ENCODE results near the gene SELENOO. TPM values are rescaled to one million over a fixed set of nuclear protein-coding genes. Genes with fewer than 3 reads are reported as not detected.

Gene SELENOO
- total and polyA plus RNA-seq, 4 donors = 11.6 to 105 (median 17.9) TPM

GRCh38 chr22:50182176-50183081, 18.4 kb upstream of the SELENOO start:
- H3K4me1 ChIP-seq (ENCODE audit: control insufficient read depth in 1 of 2, insufficient read depth in 2 of 2, low read length in 2 of 2) = no peaks in the 10 kb centered on the region
- WGBS, 2 donors = 68 to 70% methylated on average over 31 of the region's 31 CpGs
- DNase-seq = peak in 1 of 2 donors; percentile 53
- intact Hi-C loops (cut with DNase I) = no loop called here
- H3K4me3 ChIP-seq (ENCODE audit: low read length in 2 of 2) = no peak overlapping the region
- no peak overlapping the region for H3K27ac ChIP-seq (ENCODE audit: low read depth in 1 of 2, low read length in 2 of 2)
- no peaks in the 10 kb centered on the region for H3K27me3 ChIP-seq (ENCODE audit: control insufficient read depth in 1 of 2, insufficient read depth in 2 of 2, low read length in 1 of 2)
- no peak for ATAC-seq (ENCODE audit: low FRiP score)
- no peaks in the 10 kb centered on the region for H3K36me3 ChIP-seq (ENCODE audit: control insufficient read depth in 1 of 2, insufficient read depth in 2 of 2, low read length in 1 of 2)
- no peaks in the 10 kb centered on the region for H3K9me3 ChIP-seq (ENCODE audit: control insufficient read depth, low read length)

DNA sequence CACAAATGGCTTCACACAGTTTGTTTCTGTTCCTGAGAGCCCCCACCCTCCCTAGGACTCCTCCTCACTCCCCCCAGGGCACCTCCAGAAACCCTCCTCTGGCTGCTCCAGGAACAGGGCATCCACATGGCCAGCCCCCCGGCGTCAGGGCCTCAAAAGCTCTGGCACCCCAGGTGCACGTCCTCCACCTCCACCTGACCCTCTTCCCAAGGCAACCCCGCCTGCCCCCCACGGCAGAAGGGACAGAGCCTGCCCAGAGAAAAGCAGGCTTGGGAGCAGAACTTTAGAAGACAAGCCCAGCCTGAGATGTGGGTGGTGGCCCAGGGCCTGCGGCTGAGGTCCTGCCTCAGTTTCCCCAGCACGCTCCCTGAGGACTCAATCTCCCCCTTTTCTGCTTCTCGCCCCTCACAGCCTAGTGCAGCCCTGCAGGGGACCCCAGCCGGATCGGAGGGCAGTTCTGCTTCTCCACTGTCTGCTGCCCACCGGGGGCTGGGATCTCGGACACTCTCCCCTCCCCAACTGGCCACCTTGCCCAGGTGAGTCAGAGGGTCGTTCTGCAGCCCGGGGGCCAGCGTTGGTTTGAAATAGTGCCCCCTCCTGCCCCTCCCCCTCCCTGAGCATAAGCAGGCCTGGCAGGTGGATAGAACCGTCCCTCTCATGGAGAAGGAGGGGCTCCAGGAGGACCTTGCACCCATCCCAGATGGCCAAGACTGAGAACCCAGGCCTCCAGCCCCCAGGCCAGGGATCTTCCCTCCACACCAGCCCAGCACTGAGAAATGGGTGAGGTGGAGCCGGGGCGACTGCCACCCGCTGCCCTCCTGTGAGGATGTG, 17.5 kb upstream of the SELENOO start:
- WGBS, 2 donors = 81 to 84% methylated on average over 19 of the region's 19 CpGs
- Histone ChIP-seq H3K27ac (ENCODE audit: low read depth in 1 of 2, low read length in 2 of 2) (no peak overlapping the region), H3K9me3 (ENCODE audit: control insufficient read depth, low read length) (no peaks in the 10 kb centered on the region), H3K4me1 (ENCODE audit: control insufficient read depth in 1 of 2, insufficient read depth in 2 of 2, low read length in 2 of 2) (no peaks in the 10 kb centered on the region), H3K27me3 (ENCODE audit: control insufficient read depth in 1 of 2, insufficient read depth in 2 of 2, low read length in 1 of 2) (no peaks in the 10 kb centered on the region), H3K36me3 (ENCODE audit: control insufficient read depth in 1 of 2, insufficient read depth in 2 of 2, low read length in 1 of 2) (no peaks in the 10 kb centered on the region), H3K4me3 (ENCODE audit: low read length in 2 of 2) (no peak overlapping the region)
- ATAC-seq (ENCODE audit: low FRiP score) = no peak
- DNase-seq = peak in 1 of 2 donors; percentile 54
- intact Hi-C loops (cut with DNase I) = no loop called here

GRCh38 chr22:50184004-50184901, 16.6 kb upstream of the SELENOO start:
- Histone ChIP-seq H3K27ac (ENCODE audit: low read depth in 1 of 2, low read length in 2 of 2) (no peak overlapping the region), H3K36me3 (ENCODE audit: control insufficient read depth in 1 of 2, insufficient read depth in 2 of 2, low read length in 1 of 2) (no peaks in the 10 kb centered on the region), H3K9me3 (ENCODE audit: control insufficient read depth, low read length) (no peaks in the 10 kb centered on the region), H3K4me1 (ENCODE audit: control insufficient read depth in 1 of 2, insufficient read depth in 2 of 2, low read length in 2 of 2) (no peaks in the 10 kb centered on the region), H3K4me3 (ENCODE audit: low read length in 2 of 2) (no peak overlapping the region), H3K27me3 (ENCODE audit: control insufficient read depth in 1 of 2, insufficient read depth in 2 of 2, low read length in 1 of 2) (no peaks in the 10 kb centered on the region)
- ATAC-seq (ENCODE audit: low FRiP score) = no peak
- 73% methylated on average over 32 of the region's 32 CpGs for WGBS, 2 donors
- intact Hi-C loops (cut with DNase I) = no loop called here
- DNase-seq = peak in 1 of 2 donors; percentile 82

DNA sequence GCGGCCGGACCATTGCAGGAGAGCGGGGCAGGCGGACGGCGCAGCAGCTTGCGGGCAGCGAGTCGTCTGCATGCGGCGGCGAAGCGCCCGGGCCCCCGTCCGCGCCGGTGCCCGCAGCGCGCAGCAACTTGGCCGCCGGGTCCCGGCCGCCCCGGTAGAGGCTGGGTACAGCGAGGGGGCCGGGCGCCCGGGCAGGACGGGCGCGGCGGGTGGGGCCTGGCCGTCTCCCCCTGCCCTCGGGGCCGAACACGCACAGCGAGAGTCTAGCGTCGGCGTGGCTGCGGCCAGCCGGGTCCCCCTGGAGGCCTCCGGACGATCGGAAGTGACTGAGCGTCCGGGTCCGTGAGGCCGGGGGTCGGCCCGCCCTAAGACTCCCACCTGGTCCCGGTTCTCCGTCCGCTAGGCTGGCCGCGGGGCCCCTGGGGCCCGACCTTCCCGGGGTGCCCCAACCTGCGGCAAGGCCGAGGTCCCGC, 15.9 kb upstream of the SELENOO start:
- H3K27me3 ChIP-seq (ENCODE audit: control insufficient read depth in 1 of 2, insufficient read depth in 2 of 2, low read length in 1 of 2) = no peaks in the 10 kb centered on the region
- ATAC-seq (ENCODE audit: low FRiP score) = no peak
- 27 to 38% methylated on average over 35 to 63 of the region's 63 CpGs for WGBS, 2 donors
- H3K9me3 ChIP-seq (ENCODE audit: control insufficient read depth, low read length) = no peaks in the 10 kb centered on the region
- H3K27ac ChIP-seq (ENCODE audit: low read depth in 1 of 2, low read length in 2 of 2) = no peak overlapping the region
- no peaks in the 10 kb centered on the region for H3K4me1 ChIP-seq (ENCODE audit: control insufficient read depth in 1 of 2, insufficient read depth in 2 of 2, low read length in 2 of 2)
- DNase-seq = no peak
- no peaks in the 10 kb centered on the region for H3K36me3 ChIP-seq (ENCODE audit: control insufficient read depth in 1 of 2, insufficient read depth in 2 of 2, low read length in 1 of 2)
- intact Hi-C loops (cut with DNase I) = no loop called here
- H3K4me3 ChIP-seq (ENCODE audit: low read length in 2 of 2) = peak overlapping the region in 1 of 2 donors; percentile 12

GRCh38 chr22:50185375-50186087, 15.3 kb upstream of the SELENOO start, which contains the start of gene TRABD:
Gene TRABD (plus strand): TSS chr22:50185913. CDS start chr22:50193061, 7,148 bp downstream.
- Histone ChIP-seq H3K27me3 (ENCODE audit: control insufficient read depth in 1 of 2, insufficient read depth in 2 of 2, low read length in 1 of 2) (no peaks in the 10 kb centered on the region), H3K4me1 (ENCODE audit: control insufficient read depth in 1 of 2, insufficient read depth in 2 of 2, low read length in 2 of 2) (no peaks in the 10 kb centered on the region), H3K4me3 (ENCODE audit: low read length in 2 of 2) (peak within 1 kb of the TSS; percentile 58 to 68), H3K27ac (ENCODE audit: low read depth in 1 of 2, low read length in 2 of 2) (no peak within 1 kb of the TSS), H3K36me3 (ENCODE audit: control insufficient read depth in 1 of 2, insufficient read depth in 2 of 2, low read length in 1 of 2) (no peaks in the 10 kb centered on the region), H3K9me3 (ENCODE audit: control insufficient read depth, low read length) (no peaks in the 10 kb centered on the region)
- ATAC-seq (ENCODE audit: low FRiP score) (peak; percentile 91), DNase-seq (peak; percentile 94 to 95)
- intact Hi-C loops (cut with DNase I) = no loop called here
- WGBS, 2 donors = 1 to 3% methylated on average over 35 to 90 of the region's 90 CpGs

DNA sequence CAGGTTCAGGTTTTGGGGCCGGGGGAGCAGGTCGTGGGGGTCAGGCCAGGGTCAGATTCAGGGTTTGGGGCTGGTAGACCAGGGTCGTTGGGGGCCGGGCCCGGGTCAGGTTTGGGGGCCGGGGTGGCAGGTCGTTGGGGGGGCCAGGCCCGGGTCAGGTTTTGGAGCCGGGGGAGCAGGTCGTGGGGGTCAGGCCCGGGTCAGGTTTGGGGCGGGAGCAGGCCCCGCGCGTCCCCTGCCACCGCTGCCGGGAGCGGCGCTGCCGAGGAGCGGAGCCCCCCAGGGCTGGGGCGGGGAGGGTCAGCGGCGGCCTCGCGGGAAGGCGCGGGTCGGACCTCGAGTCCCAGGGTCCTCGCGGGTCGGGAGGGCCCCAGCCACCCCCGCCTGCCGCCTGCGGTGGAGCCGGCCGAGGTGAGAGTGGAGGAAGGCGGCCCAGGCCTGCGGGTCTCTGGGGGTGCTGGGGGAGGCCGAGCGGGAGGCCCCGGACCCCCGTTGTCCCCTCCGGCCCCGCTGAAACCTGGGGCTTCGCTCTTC, 14.6 kb upstream of the SELENOO start:
- ATAC-seq (ENCODE audit: low FRiP score) (no peak), DNase-seq (no peak)
- 3 to 4% methylated on average over 25 to 47 of the region's 47 CpGs for WGBS, 2 donors
- intact Hi-C loops (cut with DNase I) = no loop called here
- Histone ChIP-seq H3K4me1 (ENCODE audit: control insufficient read depth in 1 of 2, insufficient read depth in 2 of 2, low read length in 2 of 2) (no peaks in the 10 kb centered on the region), H3K4me3 (ENCODE audit: low read length in 2 of 2) (peak overlapping the region; percentile 58 to 68), H3K9me3 (ENCODE audit: control insufficient read depth, low read length) (no peaks in the 10 kb centered on the region), H3K27ac (ENCODE audit: low read depth in 1 of 2, low read length in 2 of 2) (no peak overlapping the region), H3K27me3 (ENCODE audit: control insufficient read depth in 1 of 2, insufficient read depth in 2 of 2, low read length in 1 of 2) (no peaks in the 10 kb centered on the region), H3K36me3 (ENCODE audit: control insufficient read depth in 1 of 2, insufficient read depth in 2 of 2, low read length in 1 of 2) (no peaks in the 10 kb centered on the region)

DNA sequence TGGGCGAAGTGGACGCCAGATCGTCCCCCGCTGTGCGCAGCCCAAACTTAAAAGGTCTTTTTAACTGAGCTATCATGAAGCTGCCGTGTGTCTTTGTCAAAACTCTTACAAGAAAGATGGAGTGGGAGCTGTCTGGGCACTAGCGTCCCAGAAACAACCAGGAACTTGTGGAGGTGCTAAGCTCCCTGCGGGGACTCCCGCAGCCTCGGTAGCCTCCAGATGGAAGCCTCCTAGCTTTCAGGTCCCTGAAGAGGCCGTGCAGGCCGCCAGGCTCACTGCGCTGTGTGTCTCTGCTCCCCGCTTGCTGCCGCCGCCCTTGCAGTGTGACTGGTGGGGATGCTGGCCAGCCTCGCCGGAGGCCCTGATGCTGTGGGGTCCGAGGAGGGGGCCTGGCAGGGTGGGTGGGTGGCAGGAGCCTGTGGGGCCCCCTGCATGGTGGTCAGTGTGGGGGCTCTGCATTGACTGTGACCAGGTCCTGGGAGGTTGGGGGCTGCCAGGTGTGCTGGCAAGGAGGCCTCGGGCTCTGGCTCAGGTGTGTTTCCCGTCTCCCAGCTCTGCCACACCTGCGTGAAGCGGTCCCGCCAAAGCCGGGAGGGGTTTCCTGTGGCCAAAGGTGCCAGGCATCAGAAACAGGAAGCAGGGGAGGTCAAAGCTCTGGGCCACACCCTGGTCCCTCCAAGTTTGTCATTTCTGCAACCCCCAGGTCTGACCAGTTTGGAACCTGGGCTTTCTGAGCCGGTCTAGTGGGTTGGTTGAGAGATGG, 13.9 kb upstream of the SELENOO start:
- no peaks in the 10 kb centered on the region for H3K36me3 ChIP-seq (ENCODE audit: control insufficient read depth in 1 of 2, insufficient read depth in 2 of 2, low read length in 1 of 2)
- ATAC-seq (ENCODE audit: low FRiP score) (no peak), DNase-seq (peak in 1 of 2 donors; percentile 49)
- H3K4me1 ChIP-seq (ENCODE audit: control insufficient read depth in 1 of 2, insufficient read depth in 2 of 2, low read length in 2 of 2) = no peaks in the 10 kb centered on the region
- no peaks in the 10 kb centered on the region for H3K9me3 ChIP-seq (ENCODE audit: control insufficient read depth, low read length)
- peak overlapping the region; percentile 58 to 68 for H3K4me3 ChIP-seq (ENCODE audit: low read length in 2 of 2)
- intact Hi-C loops (cut with DNase I) = no loop called here
- 63 to 64% methylated on average over 26 of the region's 26 CpGs for WGBS, 2 donors
- H3K27ac ChIP-seq (ENCODE audit: low read depth in 1 of 2, low read length in 2 of 2) = no peak overlapping the region
- no peaks in the 10 kb centered on the region for H3K27me3 ChIP-seq (ENCODE audit: control insufficient read depth in 1 of 2, insufficient read depth in 2 of 2, low read length in 1 of 2)
